ENCODE data around the gene LPIN1.

LPIN1 gene

GRCh38 chr2:11750422-11750821 is 4.0 kb downstream of the LPIN1 start:
- Histone ChIP-seq H3K9ac (ENCODE audit: low read length) (0 out of 2 replicates have a peak overlapping the region, but pooled peaks have one; percentile 16), H3K4me2 (ENCODE audit: low read length) (peak overlapping the region; percentile 91), H3K79me2 (ENCODE audit: low read length) (peaks cover 61% of the 10 kb centered on the region), H3K4me3 (ENCODE audit: low read length) (peak overlapping the region; percentile 12; the same call in 1 of the 2 replicates), H3K4me1 (ENCODE audit: low read length) (peaks cover 74% of the 10 kb centered on the region), H2AFZ (ENCODE audit: low read depth, low read length) (no peak overlapping the region), H3K36me3 (replicated peaks; ENCODE audit: low read depth, low read length) (no peaks in the 10 kb centered on the region), H3K27me3 (ENCODE audit: low read depth, low read length) (peaks cover 3% of the 10 kb centered on the region; the same call in 1 of the 2 replicates), H3K27ac (ENCODE audit: low read length) (no peak overlapping the region; the same call in 1 of the 2 replicates), H4K20me1 (ENCODE audit: insufficient read depth, low read length) (peaks cover 40% of the 10 kb centered on the region), H3K9me3 (ENCODE audit: insufficient read depth, low read length) (no peaks in the 10 kb centered on the region)
- TF ChIP-seq EZH2phosphoT487 (IDR thresholded peaks at IDR 0.05; ENCODE audit: low read depth) (no peak), CTCF (IDR thresholded peaks at IDR 0.05; ENCODE audit: low read depth, low read length) (no peak)

GRCh38 chr2:11750917-11751316 is 4.5 kb downstream of the LPIN1 start:
- no peaks in the 10 kb centered on the region for H3K9me3 ChIP-seq (ENCODE audit: insufficient read depth, low read length)
- peaks cover 40% of the 10 kb centered on the region for H4K20me1 ChIP-seq (ENCODE audit: insufficient read depth, low read length)
- no peak overlapping the region for H3K9ac ChIP-seq (ENCODE audit: low read length)
- H3K27me3 ChIP-seq (ENCODE audit: low read depth, low read length): peaks cover 3% of the 10 kb centered on the region; the same call in 1 of the 2 replicates
- peak overlapping the region; percentile 91 for H3K4me2 ChIP-seq (ENCODE audit: low read length)
- TF ChIP-seq EZH2phosphoT487 (IDR thresholded peaks at IDR 0.05; ENCODE audit: low read depth) (no peak), CTCF (IDR thresholded peaks at IDR 0.05; ENCODE audit: low read depth, low read length) (no peak)
- peaks cover 63% of the 10 kb centered on the region for H3K79me2 ChIP-seq (ENCODE audit: low read length)
- H3K4me1 ChIP-seq (ENCODE audit: low read length): peaks cover 77% of the 10 kb centered on the region
- no peaks in the 10 kb centered on the region for H3K36me3 ChIP-seq (replicated peaks; ENCODE audit: low read depth, low read length)
- no peak overlapping the region for H3K4me3 ChIP-seq (ENCODE audit: low read length)
- H3K27ac ChIP-seq (ENCODE audit: low read length): no peak overlapping the region
- H2AFZ ChIP-seq (ENCODE audit: low read depth, low read length): no peak overlapping the region

GRCh38 chr2:11752906-11753305 is 6.5 kb downstream of the LPIN1 start:
- Histone ChIP-seq H3K27me3 (ENCODE audit: low read depth, low read length) (peaks cover 3% of the 10 kb centered on the region; the same call in 1 of the 2 replicates), H3K4me1 (ENCODE audit: low read length) (peaks cover 75% of the 10 kb centered on the region), H3K9ac (ENCODE audit: low read length) (peak overlapping the region; percentile 32; the same call in 1 of the 2 replicates), H3K4me2 (ENCODE audit: low read length) (peak overlapping the region; percentile 95), H3K4me3 (ENCODE audit: low read length) (peak overlapping the region; percentile 74), H2AFZ (ENCODE audit: low read depth, low read length) (no peak overlapping the region), H3K36me3 (replicated peaks; ENCODE audit: low read depth, low read length) (peaks cover 5% of the 10 kb centered on the region), H3K79me2 (ENCODE audit: low read length) (peaks cover 51% of the 10 kb centered on the region), H3K27ac (ENCODE audit: low read length) (peak overlapping the region; percentile 86), H3K9me3 (ENCODE audit: insufficient read depth, low read length) (no peaks in the 10 kb centered on the region), H4K20me1 (ENCODE audit: insufficient read depth, low read length) (peaks cover 44% of the 10 kb centered on the region)
- TF ChIP-seq EZH2phosphoT487 (IDR thresholded peaks at IDR 0.05; ENCODE audit: low read depth): no peak
- no peak for TF ChIP-seq CTCF (IDR thresholded peaks at IDR 0.05; ENCODE audit: low read depth, low read length)

- H2AFZ ChIP-seq (ENCODE audit: low read depth, low read length): no peak overlapping the region
- peak overlapping the region; percentile 74 for H3K4me3 ChIP-seq (ENCODE audit: low read length)
- peak overlapping the region; percentile 86 for H3K27ac ChIP-seq (ENCODE audit: low read length)
Measured at GRCh38 chr2:11753452-11753885, 7.0 kb downstream of the LPIN1 start.

More at GRCh38 chr2:11753452-11753885, 7.0 kb downstream of the LPIN1 start:
- TF ChIP-seq CTCF (IDR thresholded peaks at IDR 0.05; ENCODE audit: low read depth, low read length): 0 out of 2 replicates have a peak, but pooled peaks have one; percentile 5
- no peak for TF ChIP-seq EZH2phosphoT487 (IDR thresholded peaks at IDR 0.05; ENCODE audit: low read depth)
- peaks cover 45% of the 10 kb centered on the region for H3K79me2 ChIP-seq (ENCODE audit: low read length)
- H3K9me3 ChIP-seq (ENCODE audit: insufficient read depth, low read length): no peaks in the 10 kb centered on the region
- peak overlapping the region; percentile 56; the same call in 1 of the 2 replicates for H3K9ac ChIP-seq (ENCODE audit: low read length)
- peaks cover 10% of the 10 kb centered on the region for H3K36me3 ChIP-seq (replicated peaks; ENCODE audit: low read depth, low read length)
- peaks cover 3% of the 10 kb centered on the region; the same call in 1 of the 2 replicates for H3K27me3 ChIP-seq (ENCODE audit: low read depth, low read length)
- H3K4me1 ChIP-seq (ENCODE audit: low read length): peaks cover 70% of the 10 kb centered on the region
- H3K4me2 ChIP-seq (ENCODE audit: low read length): peak overlapping the region; percentile 95
- peaks cover 44% of the 10 kb centered on the region for H4K20me1 ChIP-seq (ENCODE audit: insufficient read depth, low read length)

Measured in OCI-LY3 (cell line).